ENCODE measurements around the gene IGSF5.

- TF ChIP-seq, protein P1, sequence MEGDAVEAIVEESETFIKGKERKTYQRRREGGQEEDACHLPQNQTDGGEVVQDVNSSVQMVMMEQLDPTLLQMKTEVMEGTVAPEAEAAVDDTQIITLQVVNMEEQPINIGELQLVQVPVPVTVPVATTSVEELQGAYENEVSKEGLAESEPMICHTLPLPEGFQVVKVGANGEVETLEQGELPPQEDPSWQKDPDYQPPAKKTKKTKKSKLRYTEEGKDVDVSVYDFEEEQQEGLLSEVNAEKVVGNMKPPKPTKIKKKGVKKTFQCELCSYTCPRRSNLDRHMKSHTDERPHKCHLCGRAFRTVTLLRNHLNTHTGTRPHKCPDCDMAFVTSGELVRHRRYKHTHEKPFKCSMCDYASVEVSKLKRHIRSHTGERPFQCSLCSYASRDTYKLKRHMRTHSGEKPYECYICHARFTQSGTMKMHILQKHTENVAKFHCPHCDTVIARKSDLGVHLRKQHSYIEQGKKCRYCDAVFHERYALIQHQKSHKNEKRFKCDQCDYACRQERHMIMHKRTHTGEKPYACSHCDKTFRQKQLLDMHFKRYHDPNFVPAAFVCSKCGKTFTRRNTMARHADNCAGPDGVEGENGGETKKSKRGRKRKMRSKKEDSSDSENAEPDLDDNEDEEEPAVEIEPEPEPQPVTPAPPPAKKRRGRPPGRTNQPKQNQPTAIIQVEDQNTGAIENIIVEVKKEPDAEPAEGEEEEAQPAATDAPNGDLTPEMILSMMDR (IDR thresholded peaks at IDR 0.05), result no peak
- no peak for TF ChIP-seq ZFX (IDR thresholded peaks at IDR 0.05; ENCODE audit: borderline replicate concordance)
These were observed 29.2 kb downstream of the IGSF5 start for GRCh38 chr21:39774227-39774626.
